GM23338 (cell line): ENCODE measurements around the gene SFI1. TPM values are rescaled to one million over a fixed set of nuclear protein-coding genes. Genes with fewer than 3 reads are reported as not detected.

Experiments
- ATAC-seq: fragments of 200-7000 bp; cut with Tn5 transposase; 3 replicates; pipeline ENCODE4 v1.9.1; 2020
- DNase-seq: peaks from one replicate; pipeline ENCODE4 v3.0.0-alpha.2; 2015; ENCODE audit warnings: low spot score
- H2AFZ ChIP-seq: fragments of 200-600 bp; sonication (generic); 2 replicates; pipeline ENCODE4 v1.8.0; 2016; ENCODE audit warnings: antibody characterized with exemption, mild to moderate bottlenecking, moderate library complexity
- H3F3A ChIP-seq: fragments of 200-600 bp; sonication (generic); replicated peaks from 2 replicates; pipeline ENCODE4 v1.8.0; 2017; ENCODE audit warnings: antibody characterized with exemption, mixed run types, low read depth
- H3K27ac ChIP-seq: fragments of 200-600 bp; sonication (generic); 2 replicates; pipeline ENCODE4 v1.6.1; 2016; ENCODE audit warnings: low read depth
- H3K27me3 ChIP-seq: fragments of 200-600 bp; sonication (generic); 2 replicates; pipeline ENCODE4 v1.8.0; 2016; ENCODE audit warnings: mild to moderate bottlenecking, mixed run types, moderate library complexity; ENCODE audit not compliant: insufficient read depth
- H3K36me3 ChIP-seq: fragments of 200-600 bp; sonication (generic); 2 replicates; pipeline ENCODE4 v1.8.0; 2016; ENCODE audit warnings: mild to moderate bottlenecking; ENCODE audit not compliant: insufficient read depth
- H3K4me1 ChIP-seq: fragments of 200-600 bp; sonication (generic); 2 replicates; pipeline ENCODE4 v1.8.0; 2016; ENCODE audit warnings: mild to moderate bottlenecking, moderate library complexity; ENCODE audit not compliant: insufficient read depth
- H3K4me2 ChIP-seq: fragments of 200-600 bp; sonication (generic); 2 replicates; pipeline ENCODE4 v1.7.1; 2017; ENCODE audit warnings: mixed run types
- H3K4me3 ChIP-seq: fragments of 200-600 bp; sonication (generic); 2 replicates; pipeline ENCODE4 v1.6.1; 2016; ENCODE audit warnings: mixed run types
- H3K79me2 ChIP-seq: fragments of 200-600 bp; sonication (generic); replicated peaks from 2 replicates; pipeline ENCODE4 v1.8.0; 2017; ENCODE audit warnings: mild to moderate bottlenecking; ENCODE audit not compliant: insufficient read depth
- H3K9me2 ChIP-seq: fragments of 200-600 bp; sonication (generic); 2 replicates; pipeline ENCODE4 v1.8.0; 2017; ENCODE audit not compliant: insufficient read depth
- H4K20me1 ChIP-seq: fragments of 200-600 bp; sonication (generic); replicated peaks from 2 replicates; pipeline ENCODE4 v1.8.0; 2017; ENCODE audit warnings: mild to moderate bottlenecking; ENCODE audit not compliant: insufficient read depth
- H3K27ac Mint-ChIP-seq: 2 replicates; pipeline ENCODE4 v1.8.0; 2020; ENCODE audit warnings: inconsistent platforms, mild to moderate bottlenecking, moderate library complexity, mixed read lengths
- H3K27me3 Mint-ChIP-seq: 3 replicates; pipeline ENCODE4 v1.8.0; 2022; ENCODE audit warnings: low read depth, mild to moderate bottlenecking, moderate library complexity, mixed read lengths, inconsistent platforms; ENCODE audit not compliant: insufficient read depth, poor library complexity
- H3K36me3 Mint-ChIP-seq: 3 replicates; pipeline ENCODE4 v1.8.0; 2021; ENCODE audit warnings: low read depth, mild to moderate bottlenecking, inconsistent platforms, moderate library complexity, mixed read lengths
- H3K4me1 Mint-ChIP-seq: 3 replicates; pipeline ENCODE4 v1.8.0; 2020; ENCODE audit warnings: mild to moderate bottlenecking, inconsistent platforms, mixed read lengths
- H3K4me3 Mint-ChIP-seq: 3 replicates; pipeline ENCODE4 v1.8.0; 2021; ENCODE audit warnings: moderate library complexity, mild to moderate bottlenecking, inconsistent platforms, mixed read lengths
- H3K9me3 Mint-ChIP-seq: 3 replicates; pipeline ENCODE4 v1.8.0; 2020; ENCODE audit warnings: moderate library complexity, mild to moderate bottlenecking, inconsistent platforms, mixed read lengths
- CREB1 ChIP-seq: fragments of 250-450 bp; sonication (Bioruptor Pico); IDR thresholded peaks from 2 replicates; pipeline ENCODE4 v1.5.0; 2020; ENCODE audit warnings: low read depth, mild to moderate bottlenecking, moderate library complexity
- JUNB ChIP-seq: IDR thresholded peaks from one replicate; pipeline ENCODE4 v1.6.1; 2016; ENCODE audit warnings: antibody characterized with exemption; ENCODE audit not compliant: unreplicated experiment
- POLR2AphosphoS5 ChIP-seq: IDR thresholded peaks from 2 replicates; pipeline ENCODE4 v1.6.1; 2016; ENCODE audit warnings: antibody characterized with exemption, low read depth
- STAT1 ChIP-seq: IDR thresholded peaks from one replicate; pipeline ENCODE4 v1.6.1; 2016; ENCODE audit warnings: antibody characterized with exemption; ENCODE audit not compliant: unreplicated experiment
- polyA plus RNA-seq: library from polyadenylated mRNA; unstranded; fragments of >200 nt; fragmentation: Nextera tagmentation; extraction: Ambion mirVana; gene quantifications from 2 replicates; pipeline ENCODE4 v1.2.1, GENCODE V29; 2016
- total RNA-seq: library from RNA; depleted of rRNA; stranded (reverse); fragments of >200 nt; shearing (Covaris generic); gene quantifications from 2 replicates; pipeline ENCODE4 v1.2.3, GENCODE V29; 2014
- TF ChIP-seq, protein P1 (sequence below), 2 experiments: fragments of 200-600 bp in 1 of 2; sonication (generic) in 1 of 2; conservative IDR thresholded peaks; 2 replicates each; pipeline versions ENCODE4 v1.5.1 to v1.6.1; 2016 to 2017; ENCODE audit warnings: antibody characterized with exemption in 2 of 2, low read depth in 2 of 2, mild to moderate bottlenecking in 2 of 2, moderate library complexity in 1 of 2
- TF ChIP-seq, protein P2 (sequence below): fragments of 250-450 bp; sonication (Bioruptor Pico); IDR thresholded peaks from 2 replicates; pipeline ENCODE4 v1.5.0; 2020; ENCODE audit warnings: mild to moderate bottlenecking, moderate library complexity

SFI1 gene
- total and polyA plus RNA-seq, 2 experiments from 2014 or later = 16.7 to 25.6 TPM

- Histone ChIP-seq H3K4me3 (no peak overlapping the region), H3K4me2 (no peak overlapping the region), H3K4me1 (no peaks in the 10 kb centered on the region), H3K36me3 (no peaks in the 10 kb centered on the region), H3K27ac (no peak overlapping the region), H3K79me2 (no peaks in the 10 kb centered on the region), H2AFZ (no peak overlapping the region), H4K20me1 (no peaks in the 10 kb centered on the region), H3F3A (no peaks in the 10 kb centered on the region), H3K27me3 (no peaks in the 10 kb centered on the region), H3K9me2 (no peaks in the 10 kb centered on the region)
- ATAC-seq = no peak
- no peaks in the 10 kb centered on the region; the same call in 2 of the 3 replicates for H3K4me1 Mint-ChIP-seq
- TF ChIP-seq STAT1 (no peak), JUNB (no peak), CREB1 (CRISPR knock-in tag) (no peak), POLR2AphosphoS5 (no peak)
- TF ChIP-seq, protein P1, sequence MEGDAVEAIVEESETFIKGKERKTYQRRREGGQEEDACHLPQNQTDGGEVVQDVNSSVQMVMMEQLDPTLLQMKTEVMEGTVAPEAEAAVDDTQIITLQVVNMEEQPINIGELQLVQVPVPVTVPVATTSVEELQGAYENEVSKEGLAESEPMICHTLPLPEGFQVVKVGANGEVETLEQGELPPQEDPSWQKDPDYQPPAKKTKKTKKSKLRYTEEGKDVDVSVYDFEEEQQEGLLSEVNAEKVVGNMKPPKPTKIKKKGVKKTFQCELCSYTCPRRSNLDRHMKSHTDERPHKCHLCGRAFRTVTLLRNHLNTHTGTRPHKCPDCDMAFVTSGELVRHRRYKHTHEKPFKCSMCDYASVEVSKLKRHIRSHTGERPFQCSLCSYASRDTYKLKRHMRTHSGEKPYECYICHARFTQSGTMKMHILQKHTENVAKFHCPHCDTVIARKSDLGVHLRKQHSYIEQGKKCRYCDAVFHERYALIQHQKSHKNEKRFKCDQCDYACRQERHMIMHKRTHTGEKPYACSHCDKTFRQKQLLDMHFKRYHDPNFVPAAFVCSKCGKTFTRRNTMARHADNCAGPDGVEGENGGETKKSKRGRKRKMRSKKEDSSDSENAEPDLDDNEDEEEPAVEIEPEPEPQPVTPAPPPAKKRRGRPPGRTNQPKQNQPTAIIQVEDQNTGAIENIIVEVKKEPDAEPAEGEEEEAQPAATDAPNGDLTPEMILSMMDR (conservative IDR thresholded peaks at IDR 0.05; ENCODE audit: low read depth in 2 of 2) = no peak
- TF ChIP-seq, protein P2, sequence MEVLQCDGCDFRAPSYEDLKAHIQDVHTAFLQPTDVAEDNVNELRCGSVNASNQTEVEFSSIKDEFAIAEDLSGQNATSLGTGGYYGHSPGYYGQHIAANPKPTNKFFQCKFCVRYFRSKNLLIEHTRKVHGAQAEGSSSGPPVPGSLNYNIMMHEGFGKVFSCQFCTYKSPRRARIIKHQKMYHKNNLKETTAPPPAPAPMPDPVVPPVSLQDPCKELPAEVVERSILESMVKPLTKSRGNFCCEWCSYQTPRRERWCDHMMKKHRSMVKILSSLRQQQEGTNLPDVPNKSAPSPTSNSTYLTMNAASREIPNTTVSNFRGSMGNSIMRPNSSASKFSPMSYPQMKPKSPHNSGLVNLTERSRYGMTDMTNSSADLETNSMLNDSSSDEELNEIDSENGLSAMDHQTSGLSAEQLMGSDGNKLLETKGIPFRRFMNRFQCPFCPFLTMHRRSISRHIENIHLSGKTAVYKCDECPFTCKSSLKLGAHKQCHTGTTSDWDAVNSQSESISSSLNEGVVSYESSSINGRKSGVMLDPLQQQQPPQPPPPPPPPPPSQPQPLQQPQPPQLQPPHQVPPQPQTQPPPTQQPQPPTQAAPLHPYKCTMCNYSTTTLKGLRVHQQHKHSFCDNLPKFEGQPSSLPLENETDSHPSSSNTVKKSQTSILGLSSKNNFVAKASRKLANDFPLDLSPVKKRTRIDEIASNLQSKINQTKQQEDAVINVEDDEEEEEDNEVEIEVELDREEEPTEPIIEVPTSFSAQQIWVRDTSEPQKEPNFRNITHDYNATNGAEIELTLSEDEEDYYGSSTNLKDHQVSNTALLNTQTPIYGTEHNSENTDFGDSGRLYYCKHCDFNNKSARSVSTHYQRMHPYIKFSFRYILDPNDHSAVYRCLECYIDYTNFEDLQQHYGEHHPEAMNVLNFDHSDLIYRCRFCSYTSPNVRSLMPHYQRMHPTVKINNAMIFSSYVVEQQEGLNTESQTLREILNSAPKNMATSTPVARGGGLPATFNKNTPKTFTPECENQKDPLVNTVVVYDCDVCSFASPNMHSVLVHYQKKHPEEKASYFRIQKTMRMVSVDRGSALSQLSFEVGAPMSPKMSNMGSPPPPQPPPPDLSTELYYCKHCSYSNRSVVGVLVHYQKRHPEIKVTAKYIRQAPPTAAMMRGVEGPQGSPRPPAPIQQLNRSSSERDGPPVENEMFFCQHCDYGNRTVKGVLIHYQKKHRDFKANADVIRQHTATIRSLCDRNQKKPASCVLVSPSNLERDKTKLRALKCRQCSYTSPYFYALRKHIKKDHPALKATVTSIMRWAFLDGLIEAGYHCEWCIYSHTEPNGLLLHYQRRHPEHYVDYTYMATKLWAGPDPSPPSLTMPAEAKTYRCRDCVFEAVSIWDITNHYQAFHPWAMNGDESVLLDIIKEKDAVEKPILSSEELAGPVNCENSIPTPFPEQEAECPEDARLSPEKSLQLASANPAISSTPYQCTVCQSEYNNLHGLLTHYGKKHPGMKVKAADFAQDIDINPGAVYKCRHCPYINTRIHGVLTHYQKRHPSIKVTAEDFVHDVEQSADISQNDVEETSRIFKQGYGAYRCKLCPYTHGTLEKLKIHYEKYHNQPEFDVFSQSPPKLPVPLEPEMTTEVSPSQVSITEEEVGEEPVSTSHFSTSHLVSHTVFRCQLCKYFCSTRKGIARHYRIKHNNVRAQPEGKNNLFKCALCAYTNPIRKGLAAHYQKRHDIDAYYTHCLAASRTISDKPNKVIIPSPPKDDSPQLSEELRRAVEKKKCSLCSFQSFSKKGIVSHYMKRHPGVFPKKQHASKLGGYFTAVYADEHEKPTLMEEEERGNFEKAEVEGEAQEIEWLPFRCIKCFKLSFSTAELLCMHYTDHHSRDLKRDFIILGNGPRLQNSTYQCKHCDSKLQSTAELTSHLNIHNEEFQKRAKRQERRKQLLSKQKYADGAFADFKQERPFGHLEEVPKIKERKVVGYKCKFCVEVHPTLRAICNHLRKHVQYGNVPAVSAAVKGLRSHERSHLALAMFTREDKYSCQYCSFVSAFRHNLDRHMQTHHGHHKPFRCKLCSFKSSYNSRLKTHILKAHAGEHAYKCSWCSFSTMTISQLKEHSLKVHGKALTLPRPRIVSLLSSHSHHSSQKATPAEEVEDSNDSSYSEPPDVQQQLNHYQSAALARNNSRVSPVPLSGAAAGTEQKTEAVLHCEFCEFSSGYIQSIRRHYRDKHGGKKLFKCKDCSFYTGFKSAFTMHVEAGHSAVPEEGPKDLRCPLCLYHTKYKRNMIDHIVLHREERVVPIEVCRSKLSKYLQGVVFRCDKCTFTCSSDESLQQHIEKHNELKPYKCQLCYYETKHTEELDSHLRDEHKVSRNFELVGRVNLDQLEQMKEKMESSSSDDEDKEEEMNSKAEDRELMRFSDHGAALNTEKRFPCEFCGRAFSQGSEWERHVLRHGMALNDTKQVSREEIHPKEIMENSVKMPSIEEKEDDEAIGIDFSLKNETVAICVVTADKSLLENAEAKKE (CRISPR knock-in tag) = no peak
- H3K27ac Mint-ChIP-seq = no peak overlapping the region
- no peaks in the 10 kb centered on the region; the same call in 1 of the 3 replicates for H3K9me3 Mint-ChIP-seq
- H3K4me3 Mint-ChIP-seq = no peak overlapping the region
- peaks cover 8% of the 10 kb centered on the region for H3K27me3 Mint-ChIP-seq
- H3K36me3 Mint-ChIP-seq = no peaks in the 10 kb centered on the region
- no peak for DNase-seq
These were observed 106.8 kb downstream of the SFI1 start for GRCh38 chr22:31603081-31603525.
